Peyer's patch (tissue), 4 donors: ENCODE results near the gene ALG6.

Experiments used
- POLR2A ChIP-seq, 2 donors: fragments of 450-650 bp; IDR thresholded peaks; one replicate each; pipeline ENCODE4 v1.5.1; 2017; ENCODE audit warnings: antibody characterized with exemption in 2 of 2, mild to moderate bottlenecking in 2 of 2, moderate library complexity in 2 of 2
- TF ChIP-seq, protein P1 (sequence below), 6 experiments: fragments of 450-650 bp in 4 of 6; fragments of 200-600 bp in 2 of 6; sonication (generic) in 1 of 6; IDR thresholded peaks; one replicate each; pipeline ENCODE4 v1.5.1; 2017 to 2019; ENCODE audit warnings: antibody characterized with exemption in 6 of 6, mild to moderate bottlenecking in 3 of 6, moderate library complexity in 1 of 6

DNA sequence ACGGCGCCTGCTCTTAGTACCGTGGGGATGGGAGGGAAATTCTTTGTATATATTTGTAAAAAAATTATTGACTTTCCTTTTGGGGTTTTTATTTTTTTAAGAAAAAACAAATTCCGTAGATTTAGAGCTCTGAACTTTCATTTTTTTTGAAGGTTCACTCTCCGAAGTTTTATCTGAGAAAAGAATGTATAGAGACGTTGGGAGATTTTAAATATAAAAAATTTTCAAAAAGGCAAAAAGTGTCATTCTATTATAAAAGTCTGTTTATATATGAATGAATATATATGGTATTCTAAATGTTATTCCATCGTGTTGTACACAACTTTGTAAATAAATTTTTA lies 42.7 kb upstream of the ALG6 start:
- TF ChIP-seq POLR2A (IDR thresholded peaks at IDR 0.05) = no peak
- TF ChIP-seq, protein P1, sequence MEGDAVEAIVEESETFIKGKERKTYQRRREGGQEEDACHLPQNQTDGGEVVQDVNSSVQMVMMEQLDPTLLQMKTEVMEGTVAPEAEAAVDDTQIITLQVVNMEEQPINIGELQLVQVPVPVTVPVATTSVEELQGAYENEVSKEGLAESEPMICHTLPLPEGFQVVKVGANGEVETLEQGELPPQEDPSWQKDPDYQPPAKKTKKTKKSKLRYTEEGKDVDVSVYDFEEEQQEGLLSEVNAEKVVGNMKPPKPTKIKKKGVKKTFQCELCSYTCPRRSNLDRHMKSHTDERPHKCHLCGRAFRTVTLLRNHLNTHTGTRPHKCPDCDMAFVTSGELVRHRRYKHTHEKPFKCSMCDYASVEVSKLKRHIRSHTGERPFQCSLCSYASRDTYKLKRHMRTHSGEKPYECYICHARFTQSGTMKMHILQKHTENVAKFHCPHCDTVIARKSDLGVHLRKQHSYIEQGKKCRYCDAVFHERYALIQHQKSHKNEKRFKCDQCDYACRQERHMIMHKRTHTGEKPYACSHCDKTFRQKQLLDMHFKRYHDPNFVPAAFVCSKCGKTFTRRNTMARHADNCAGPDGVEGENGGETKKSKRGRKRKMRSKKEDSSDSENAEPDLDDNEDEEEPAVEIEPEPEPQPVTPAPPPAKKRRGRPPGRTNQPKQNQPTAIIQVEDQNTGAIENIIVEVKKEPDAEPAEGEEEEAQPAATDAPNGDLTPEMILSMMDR (IDR thresholded peaks at IDR 0.05) = no peak
